Measurements from ENCODE around the gene PDE7B.
"Not testable (repeated sequence)": the region's sequence is repeated elsewhere in the genome, so short reads cannot be mapped to it uniquely, and the experiment has no call there.

The PDE7B gene

GRCh38 chr6:136076496-136076895 is 225.0 kb downstream of the PDE7B start:
- no peak for DNase-seq (ENCODE audit: low spot score)

GRCh38 chr6:136077834-136078576 is 226.5 kb downstream of the PDE7B start:
- DNase-seq (ENCODE audit: low spot score), result no peak

- DNase-seq (ENCODE audit: low spot score), result no peak
Measured at GRCh38 chr6:136079701-136080565, 228.4 kb downstream of the PDE7B start.

- DNase-seq (ENCODE audit: low spot score), result no peak
Measured at GRCh38 chr6:136083540-136083939, 232.0 kb downstream of the PDE7B start.

- no peak for DNase-seq (ENCODE audit: low spot score)
Measured at GRCh38 chr6:136084403-136084802, 232.9 kb downstream of the PDE7B start.

- DNase-seq (ENCODE audit: low spot score), result no peak
Measured at GRCh38 chr6:136085370-136086115, 234.0 kb downstream of the PDE7B start.

- DNase-seq (ENCODE audit: low spot score), result no peak
Measured at GRCh38 chr6:136086686-136087085, 235.2 kb downstream of the PDE7B start.

- no peak for DNase-seq (ENCODE audit: low spot score)
Measured at GRCh38 chr6:136087986-136088385, 236.5 kb downstream of the PDE7B start.

- no peak for DNase-seq (ENCODE audit: low spot score)
Measured at GRCh38 chr6:136088693-136089092, 237.2 kb downstream of the PDE7B start.

GRCh38 chr6:136089876-136090275 is 238.4 kb downstream of the PDE7B start:
- no peak for DNase-seq (ENCODE audit: low spot score)

GRCh38 chr6:136090929-136091328 is 239.4 kb downstream of the PDE7B start:
- DNase-seq (ENCODE audit: low spot score), result no peak

- DNase-seq (ENCODE audit: low spot score), result no peak
Measured at GRCh38 chr6:136092897-136093296, 241.4 kb downstream of the PDE7B start.

- DNase-seq (ENCODE audit: low spot score), result no peak
Measured at GRCh38 chr6:136093835-136094234, 242.3 kb downstream of the PDE7B start.

GRCh38 chr6:136094812-136095211 is 243.3 kb downstream of the PDE7B start:
- DNase-seq (ENCODE audit: low spot score), result no peak

GRCh38 chr6:136095986-136096385 is 244.5 kb downstream of the PDE7B start:
- no peak for DNase-seq (ENCODE audit: low spot score)

- DNase-seq (ENCODE audit: low spot score), result no peak
Measured at GRCh38 chr6:136102991-136103688, 251.6 kb downstream of the PDE7B start.

- DNase-seq (ENCODE audit: low spot score), result no peak
Measured at GRCh38 chr6:136103763-136104311, 252.3 kb downstream of the PDE7B start.

GRCh38 chr6:136104556-136104955 is 253.1 kb downstream of the PDE7B start:
- no peak for DNase-seq (ENCODE audit: low spot score)

GRCh38 chr6:136105797-136106196 is 254.3 kb downstream of the PDE7B start:
- DNase-seq (ENCODE audit: low spot score), result not testable (repeated sequence)

- no peak for DNase-seq (ENCODE audit: low spot score)
Measured at GRCh38 chr6:136108361-136108945, 257.0 kb downstream of the PDE7B start.

GRCh38 chr6:136111831-136112230 is 260.3 kb downstream of the PDE7B start:
- DNase-seq (ENCODE audit: low spot score), result no peak
